ENCODE data around the gene MRPL54. TPM values are rescaled to one million over a fixed set of nuclear protein-coding genes. Genes with fewer than 3 reads are reported as not detected.

Gene MRPL54
- polyA plus RNA-seq, 1 donor from 2014 or later, result 74.7 TPM

GRCh38 chr19:3810708-3811355 lies 48.4 kb downstream of the MRPL54 start:
- TF ChIP-seq CTCF (IDR thresholded peaks at IDR 0.05; ENCODE audit: poor library complexity, severe bottlenecking) (no peak), RAD21 (conservative IDR thresholded peaks at IDR 0.05) (no peak), MXI1 (conservative IDR thresholded peaks at IDR 0.05; ENCODE audit: poor library complexity, severe bottlenecking) (no peak), EZH2 (IDR thresholded peaks at IDR 0.05; ENCODE audit: borderline replicate concordance, insufficient read depth, low read length, poor library complexity, severe bottlenecking) (no peak), TAF1 (IDR thresholded peaks at IDR 0.05; ENCODE audit: low read depth) (no peak), POLR2AphosphoS5 (IDR thresholded peaks at IDR 0.05) (no peak), EP300 (conservative IDR thresholded peaks at IDR 0.05; ENCODE audit: poor library complexity, severe bottlenecking) (no peak), SMC3 (conservative IDR thresholded peaks at IDR 0.05; ENCODE audit: poor library complexity) (no peak)
- TF ChIP-seq, protein P1, sequence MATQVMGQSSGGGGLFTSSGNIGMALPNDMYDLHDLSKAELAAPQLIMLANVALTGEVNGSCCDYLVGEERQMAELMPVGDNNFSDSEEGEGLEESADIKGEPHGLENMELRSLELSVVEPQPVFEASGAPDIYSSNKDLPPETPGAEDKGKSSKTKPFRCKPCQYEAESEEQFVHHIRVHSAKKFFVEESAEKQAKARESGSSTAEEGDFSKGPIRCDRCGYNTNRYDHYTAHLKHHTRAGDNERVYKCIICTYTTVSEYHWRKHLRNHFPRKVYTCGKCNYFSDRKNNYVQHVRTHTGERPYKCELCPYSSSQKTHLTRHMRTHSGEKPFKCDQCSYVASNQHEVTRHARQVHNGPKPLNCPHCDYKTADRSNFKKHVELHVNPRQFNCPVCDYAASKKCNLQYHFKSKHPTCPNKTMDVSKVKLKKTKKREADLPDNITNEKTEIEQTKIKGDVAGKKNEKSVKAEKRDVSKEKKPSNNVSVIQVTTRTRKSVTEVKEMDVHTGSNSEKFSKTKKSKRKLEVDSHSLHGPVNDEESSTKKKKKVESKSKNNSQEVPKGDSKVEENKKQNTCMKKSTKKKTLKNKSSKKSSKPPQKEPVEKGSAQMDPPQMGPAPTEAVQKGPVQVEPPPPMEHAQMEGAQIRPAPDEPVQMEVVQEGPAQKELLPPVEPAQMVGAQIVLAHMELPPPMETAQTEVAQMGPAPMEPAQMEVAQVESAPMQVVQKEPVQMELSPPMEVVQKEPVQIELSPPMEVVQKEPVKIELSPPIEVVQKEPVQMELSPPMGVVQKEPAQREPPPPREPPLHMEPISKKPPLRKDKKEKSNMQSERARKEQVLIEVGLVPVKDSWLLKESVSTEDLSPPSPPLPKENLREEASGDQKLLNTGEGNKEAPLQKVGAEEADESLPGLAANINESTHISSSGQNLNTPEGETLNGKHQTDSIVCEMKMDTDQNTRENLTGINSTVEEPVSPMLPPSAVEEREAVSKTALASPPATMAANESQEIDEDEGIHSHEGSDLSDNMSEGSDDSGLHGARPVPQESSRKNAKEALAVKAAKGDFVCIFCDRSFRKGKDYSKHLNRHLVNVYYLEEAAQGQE (IDR thresholded peaks at IDR 0.05; ENCODE audit: borderline replicate concordance), result no peak
- Histone ChIP-seq H4K20me1 (ENCODE audit: insufficient read depth) (no peaks in the 10 kb centered on the region), H3K27me3 (ENCODE audit: insufficient read depth, low read depth, low read length) (no peaks in the 10 kb centered on the region), H3F3A (ENCODE audit: insufficient read depth, low read length, poor library complexity, severe bottlenecking) (no peaks in the 10 kb centered on the region), H3K4me3 (ENCODE audit: low read length) (no peak overlapping the region), H2AFZ (ENCODE audit: low read depth, low read length) (no peak overlapping the region), H3K4me2 (ENCODE audit: low read length) (no peak overlapping the region), H3K9me2 (ENCODE audit: insufficient read depth, low read length) (no peaks in the 10 kb centered on the region), H3K79me2 (replicated peaks; ENCODE audit: insufficient read depth, low read length) (no peaks in the 10 kb centered on the region), H3K9ac (ENCODE audit: low read length) (no peak overlapping the region), H3K9me3 (ENCODE audit: low read length) (no peaks in the 10 kb centered on the region), H3K27ac (ENCODE audit: low read length) (no peak overlapping the region), H3K36me3 (ENCODE audit: insufficient read depth, low read length) (no peaks in the 10 kb centered on the region)

GRCh38 chr19:3813473-3814392 lies 51.3 kb downstream of the MRPL54 start:
- Histone ChIP-seq H4K20me1 (ENCODE audit: insufficient read depth) (no peaks in the 10 kb centered on the region), H3K36me3 (ENCODE audit: insufficient read depth, low read length) (no peaks in the 10 kb centered on the region), H3K9ac (ENCODE audit: low read length) (no peak overlapping the region), H3K27ac (ENCODE audit: low read length) (no peak overlapping the region), H3K4me3 (ENCODE audit: low read length) (no peak overlapping the region), H2AFZ (ENCODE audit: low read depth, low read length) (no peak overlapping the region), H3K4me2 (ENCODE audit: low read length) (no peak overlapping the region), H3K79me2 (replicated peaks; ENCODE audit: insufficient read depth, low read length) (no peaks in the 10 kb centered on the region), H3K9me2 (ENCODE audit: insufficient read depth, low read length) (no peaks in the 10 kb centered on the region), H3F3A (ENCODE audit: insufficient read depth, low read length, poor library complexity, severe bottlenecking) (no peaks in the 10 kb centered on the region), H3K9me3 (ENCODE audit: low read length) (no peaks in the 10 kb centered on the region), H3K27me3 (ENCODE audit: insufficient read depth, low read depth, low read length) (no peaks in the 10 kb centered on the region)
- no peak for TF ChIP-seq EP300 (conservative IDR thresholded peaks at IDR 0.05; ENCODE audit: poor library complexity, severe bottlenecking)
- TF ChIP-seq MXI1 (conservative IDR thresholded peaks at IDR 0.05; ENCODE audit: poor library complexity, severe bottlenecking), result no peak

Measured in neural cell (in vitro differentiated cells).